ENCODE measurements around the gene CHMP3. TPM values are rescaled to one million over a fixed set of nuclear protein-coding genes. Genes with fewer than 3 reads are reported as not detected.

The CHMP3 gene
- total RNA-seq, 1 donor from 2014 or later: 70.5 TPM

- no peak overlapping the region for H3K4me3 Mint-ChIP-seq (ENCODE audit: unreplicated experiment)
- H3K36me3 Mint-ChIP-seq (ENCODE audit: low read depth, unreplicated experiment): no peaks in the 10 kb centered on the region
- peaks cover 6% of the 10 kb centered on the region for H3K4me1 Mint-ChIP-seq (ENCODE audit: unreplicated experiment)
- peaks cover 3% of the 10 kb centered on the region for H3K9me3 Mint-ChIP-seq (ENCODE audit: unreplicated experiment)
- H3K27ac Mint-ChIP-seq (ENCODE audit: unreplicated experiment): no peak overlapping the region
- no peak for DNase-seq (ENCODE audit: low spot score)
- TF ChIP-seq CTCF (IDR thresholded peaks at IDR 0.05; ENCODE audit: unreplicated experiment): no peak
- H3K27me3 Mint-ChIP-seq (ENCODE audit: unreplicated experiment): no peaks in the 10 kb centered on the region
Measured at GRCh38 chr2:86580560-86580959, 17.3 kb upstream of the CHMP3 start.

- Mint-ChIP-seq H3K4me3 (ENCODE audit: unreplicated experiment) (no peak overlapping the region), H3K27ac (ENCODE audit: unreplicated experiment) (no peak overlapping the region), H3K4me1 (ENCODE audit: unreplicated experiment) (no peaks in the 10 kb centered on the region), H3K36me3 (ENCODE audit: low read depth, unreplicated experiment) (no peaks in the 10 kb centered on the region), H3K9me3 (ENCODE audit: unreplicated experiment) (peaks cover 3% of the 10 kb centered on the region), H3K27me3 (ENCODE audit: unreplicated experiment) (no peaks in the 10 kb centered on the region)
- no peak for DNase-seq (ENCODE audit: low spot score)
- no peak for TF ChIP-seq CTCF (IDR thresholded peaks at IDR 0.05; ENCODE audit: unreplicated experiment)
Measured at GRCh38 chr2:86577817-86578456, 14.7 kb upstream of the CHMP3 start.

- H3K36me3 Mint-ChIP-seq (ENCODE audit: low read depth, unreplicated experiment): no peaks in the 10 kb centered on the region
- H3K4me1 Mint-ChIP-seq (ENCODE audit: unreplicated experiment): no peaks in the 10 kb centered on the region
- no peak for TF ChIP-seq CTCF (IDR thresholded peaks at IDR 0.05; ENCODE audit: unreplicated experiment)
- no peaks in the 10 kb centered on the region for H3K9me3 Mint-ChIP-seq (ENCODE audit: unreplicated experiment)
- DNase-seq (ENCODE audit: low spot score): no peak
- no peaks in the 10 kb centered on the region for H3K27me3 Mint-ChIP-seq (ENCODE audit: unreplicated experiment)
- H3K4me3 Mint-ChIP-seq (ENCODE audit: unreplicated experiment): no peak overlapping the region
- H3K27ac Mint-ChIP-seq (ENCODE audit: unreplicated experiment): no peak overlapping the region
Measured at GRCh38 chr2:86570059-86570458, 6.8 kb upstream of the CHMP3 start.

- H3K27me3 Mint-ChIP-seq (ENCODE audit: unreplicated experiment): peaks cover 4% of the 10 kb centered on the region
- no peak overlapping the region for H3K27ac Mint-ChIP-seq (ENCODE audit: unreplicated experiment)
- peaks cover 8% of the 10 kb centered on the region for H3K4me1 Mint-ChIP-seq (ENCODE audit: unreplicated experiment)
- H3K4me3 Mint-ChIP-seq (ENCODE audit: unreplicated experiment): no peak overlapping the region
- peaks cover 4% of the 10 kb centered on the region for H3K36me3 Mint-ChIP-seq (ENCODE audit: low read depth, unreplicated experiment)
- DNase-seq (ENCODE audit: low spot score): no peak
- H3K9me3 Mint-ChIP-seq (ENCODE audit: unreplicated experiment): no peaks in the 10 kb centered on the region
- no peak for TF ChIP-seq CTCF (IDR thresholded peaks at IDR 0.05; ENCODE audit: unreplicated experiment)
Measured at GRCh38 chr2:86566821-86567190, 3.6 kb upstream of the CHMP3 start.

GRCh38 chr2:86566158-86566820 is 3.0 kb upstream of the CHMP3 start:
- H3K4me3 Mint-ChIP-seq (ENCODE audit: unreplicated experiment): no peak overlapping the region
- no peak for DNase-seq (ENCODE audit: low spot score)
- H3K36me3 Mint-ChIP-seq (ENCODE audit: low read depth, unreplicated experiment): peaks cover 4% of the 10 kb centered on the region
- no peak overlapping the region for H3K27ac Mint-ChIP-seq (ENCODE audit: unreplicated experiment)
- no peaks in the 10 kb centered on the region for H3K9me3 Mint-ChIP-seq (ENCODE audit: unreplicated experiment)
- H3K27me3 Mint-ChIP-seq (ENCODE audit: unreplicated experiment): peaks cover 4% of the 10 kb centered on the region
- H3K4me1 Mint-ChIP-seq (ENCODE audit: unreplicated experiment): peaks cover 13% of the 10 kb centered on the region
- TF ChIP-seq CTCF (IDR thresholded peaks at IDR 0.05; ENCODE audit: unreplicated experiment): no peak
